Activated T-cell treated with anti-CD3 and anti-CD28 coated beads for 48 hours (primary cell): ENCODE data around the gene CXCR6.
A peak's percentile ranks its signal among the peaks of the same experiment; 100 is the strongest.

Experiments used
- DNase-seq: peaks from one replicate; pipeline ENCODE4 v3.0.0-alpha.2; 2020; ENCODE audit warnings: low read depth

CXCR6 gene

DNA sequence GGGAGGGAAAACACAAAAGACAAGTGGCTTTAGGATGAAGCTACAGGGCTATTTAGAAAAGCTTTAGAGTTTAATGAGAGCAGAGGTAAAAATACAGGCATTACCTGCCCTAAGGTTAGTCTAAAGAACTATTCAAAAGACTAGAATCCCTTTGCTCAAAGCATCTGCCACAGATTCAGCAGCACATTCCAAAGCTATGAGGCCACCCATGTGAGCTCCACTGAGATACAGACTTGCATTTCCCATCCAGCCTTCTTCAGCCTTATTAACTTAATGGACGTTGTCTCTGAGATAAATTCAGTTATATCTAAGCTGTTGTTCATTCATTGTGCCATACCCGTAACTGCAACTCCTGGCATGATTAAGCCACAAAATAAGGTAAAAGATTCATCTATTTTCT, 25.4 kb downstream of the CXCR6 start:
- no peak for DNase-seq

DNA sequence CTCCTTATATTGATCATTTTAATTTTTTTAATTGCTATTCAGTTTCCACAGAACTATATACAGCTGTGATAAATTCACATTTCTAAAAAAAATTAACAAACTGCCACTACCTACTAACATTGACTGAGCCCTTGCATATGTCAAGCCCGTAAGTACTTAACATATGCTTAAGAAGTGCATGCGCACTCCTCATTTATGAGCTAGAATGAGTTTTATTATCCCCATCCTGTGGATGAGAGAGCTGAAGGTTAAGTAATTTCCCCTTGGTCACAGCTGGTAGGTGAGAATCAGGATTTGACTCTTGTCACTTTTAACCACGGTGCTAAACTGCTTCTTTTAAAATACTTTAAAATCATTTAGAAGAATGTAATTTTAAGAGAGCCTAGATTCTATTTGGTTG, 25.9 kb downstream of the CXCR6 start:
- DNase-seq: no peak

DNA sequence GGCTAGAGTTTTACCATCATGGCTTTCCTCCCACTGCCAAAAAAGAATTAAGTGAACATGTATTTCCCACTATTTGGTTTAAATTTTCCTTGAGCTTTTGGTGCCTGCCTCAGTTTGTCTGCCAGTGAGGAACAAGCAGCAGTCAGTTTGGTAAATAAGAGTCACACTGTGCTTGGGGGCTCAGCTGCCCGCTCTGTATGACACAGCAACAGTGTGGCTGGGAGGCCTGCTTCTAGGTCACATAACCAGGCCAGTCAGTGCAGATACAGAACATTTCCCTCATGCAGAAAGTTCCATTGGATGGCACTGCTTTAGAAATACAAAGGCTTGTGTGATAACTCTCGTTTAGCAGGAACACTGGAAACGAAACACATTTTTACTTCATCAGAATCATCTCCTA, 26.7 kb downstream of the CXCR6 start:
- no peak for DNase-seq

DNA sequence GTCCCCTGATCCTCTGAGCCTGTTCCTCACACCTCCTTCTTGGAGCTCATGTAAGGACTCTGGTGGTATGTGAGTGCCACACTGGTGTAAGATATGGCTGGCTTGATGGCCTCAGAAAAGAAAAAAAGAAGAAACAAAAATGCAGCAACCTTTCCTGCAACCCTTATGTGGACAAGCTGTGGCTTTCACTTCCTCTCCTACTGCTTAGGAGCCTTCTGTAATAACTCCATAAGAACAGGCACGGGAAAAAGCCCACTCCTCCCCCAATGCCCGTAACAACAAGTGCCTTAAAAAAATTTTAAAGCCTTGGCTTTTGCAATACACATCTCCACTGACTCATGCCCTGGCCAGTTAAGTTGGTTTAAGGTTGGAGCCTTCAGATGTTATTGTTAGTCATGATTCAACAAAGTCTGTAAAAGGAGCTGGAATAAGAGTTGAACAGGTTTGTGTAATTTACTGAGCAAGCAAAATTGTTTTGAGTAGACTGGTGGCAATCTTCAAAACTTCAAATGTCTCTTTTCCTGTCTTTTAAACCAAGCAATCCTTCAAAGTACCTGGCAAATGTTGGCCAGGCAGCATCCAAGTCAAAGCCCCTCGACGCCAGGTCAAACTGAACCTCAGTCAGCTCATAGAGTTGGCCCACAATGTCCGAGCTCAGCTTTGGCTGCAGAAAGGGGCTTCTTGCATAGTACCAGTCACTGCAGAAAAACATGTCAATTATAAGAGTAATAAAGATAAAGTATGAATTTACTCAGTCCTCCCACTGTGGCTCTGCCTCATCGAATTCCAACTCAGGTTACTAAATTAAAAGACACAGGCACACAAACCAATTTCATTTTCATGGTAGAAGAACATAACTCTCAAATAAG, 29.5 kb downstream of the CXCR6 start:
- DNase-seq: no peak

DNA sequence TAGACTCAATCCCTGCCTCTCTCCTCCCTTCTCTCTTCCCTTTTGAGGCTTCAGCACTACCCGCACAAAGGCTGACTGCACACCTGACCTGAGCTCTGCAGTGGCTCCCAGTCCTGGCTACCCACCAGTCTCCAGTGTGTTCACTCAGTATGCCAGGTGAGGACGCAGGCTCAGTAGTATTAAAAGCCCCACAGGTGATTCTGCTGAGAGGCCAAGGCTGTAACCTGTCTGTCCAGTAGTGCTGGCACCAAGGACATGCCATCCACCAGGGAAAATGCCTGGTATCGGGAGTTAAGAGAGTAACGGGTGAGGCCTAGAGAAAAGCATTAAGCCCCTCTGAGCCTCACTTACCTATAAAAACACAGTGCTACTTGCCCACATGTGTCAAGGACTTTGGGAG, 31.4 kb downstream of the CXCR6 start:
- DNase-seq: no peak

DNA sequence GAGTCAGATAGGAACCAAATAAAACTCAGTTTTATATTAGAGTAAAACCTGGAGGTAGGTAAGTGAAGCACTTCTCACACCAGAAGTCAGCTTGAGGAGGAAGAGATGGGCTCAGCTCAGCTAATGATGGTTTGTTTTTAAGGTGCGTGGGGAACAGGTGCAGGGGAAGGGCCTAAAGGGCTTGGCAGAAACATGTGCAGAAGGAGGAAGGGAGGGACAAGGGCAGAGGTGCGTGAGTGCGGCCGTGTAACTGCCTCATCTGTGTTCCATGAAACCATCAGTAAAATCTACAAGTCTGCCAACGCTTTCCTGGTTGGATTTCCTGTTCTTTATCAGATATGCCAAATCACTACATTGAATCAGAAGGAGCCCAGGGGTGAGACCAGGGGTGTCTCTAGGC, 32.4 kb downstream of the CXCR6 start:
- DNase-seq: no peak

DNA sequence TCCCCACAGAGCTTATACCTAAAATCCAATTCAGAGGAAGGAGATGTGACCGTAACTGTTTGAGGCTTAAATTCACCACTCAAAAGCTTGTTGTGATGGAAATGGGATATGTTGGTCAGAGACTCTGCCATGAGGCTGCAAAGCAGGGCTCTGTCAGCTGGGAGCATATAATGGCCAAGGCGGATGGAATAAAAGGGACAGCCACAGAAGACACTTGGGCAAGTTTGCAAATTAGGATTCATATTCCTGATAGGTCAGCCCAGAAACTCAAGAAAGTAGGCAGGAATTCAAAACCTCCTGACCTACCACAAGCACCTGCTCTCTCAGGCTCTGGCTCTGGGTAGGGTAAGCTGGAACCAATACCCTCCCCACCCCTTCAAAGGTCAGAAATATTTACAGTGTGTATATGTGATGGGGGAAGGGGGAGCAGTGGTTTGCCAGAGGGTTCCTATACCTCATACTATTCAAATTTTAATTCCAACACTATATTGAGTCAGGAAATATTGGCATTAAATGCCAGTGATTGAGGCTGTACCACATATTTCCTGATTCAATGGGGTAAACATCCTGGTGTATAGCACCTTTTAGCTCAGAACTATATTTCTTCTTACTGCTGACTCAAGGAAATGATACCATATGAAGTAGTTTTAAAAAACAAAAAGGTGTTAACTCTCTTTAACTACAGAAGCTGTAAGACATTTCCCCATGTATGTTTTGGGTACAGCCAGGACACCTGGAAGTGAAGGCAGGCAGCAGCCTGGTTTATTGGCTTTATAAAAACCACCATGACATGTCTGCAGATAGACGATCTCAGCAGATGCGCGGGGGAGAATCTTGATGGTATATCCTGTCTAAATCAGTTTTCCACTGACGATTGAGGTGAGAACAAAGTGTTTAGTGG, 33.2 kb downstream of the CXCR6 start:
- no peak for DNase-seq

DNA sequence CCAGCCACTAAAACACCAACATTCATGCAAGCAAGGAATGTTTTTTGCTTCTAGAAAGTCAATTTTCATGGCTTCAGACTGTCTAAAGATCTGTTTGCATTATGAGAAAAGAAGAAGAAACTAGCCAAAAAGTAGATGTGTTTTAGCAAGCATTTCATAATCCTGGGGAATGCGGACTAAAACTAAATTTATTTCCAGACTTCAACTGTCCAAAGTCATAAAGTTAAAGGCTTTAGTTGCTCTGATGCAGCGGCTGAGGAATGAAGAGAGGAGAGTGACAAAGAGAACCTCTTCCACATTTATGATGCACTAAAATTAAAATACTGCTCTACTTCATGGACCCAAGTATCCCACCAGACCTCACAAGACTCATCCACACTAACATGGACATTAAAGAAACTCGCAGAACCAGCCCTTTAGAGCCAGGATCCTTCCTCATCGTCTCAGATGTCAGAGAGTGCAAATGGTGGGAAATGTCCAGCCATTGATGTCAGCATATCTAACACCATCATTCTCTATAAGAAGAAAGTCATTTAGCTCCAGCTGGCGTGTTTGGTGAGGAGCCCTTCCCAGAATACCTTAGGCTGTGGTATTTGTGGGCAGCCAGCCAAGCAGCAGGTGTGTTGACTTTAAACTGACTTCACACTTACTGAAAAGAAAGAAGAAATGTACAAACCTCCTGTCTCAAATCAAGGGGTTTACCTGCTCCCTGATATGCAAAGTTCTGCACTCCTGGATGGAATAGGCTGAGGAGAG, 34.9 kb downstream of the CXCR6 start:
- peak; percentile 51 for DNase-seq

DNA sequence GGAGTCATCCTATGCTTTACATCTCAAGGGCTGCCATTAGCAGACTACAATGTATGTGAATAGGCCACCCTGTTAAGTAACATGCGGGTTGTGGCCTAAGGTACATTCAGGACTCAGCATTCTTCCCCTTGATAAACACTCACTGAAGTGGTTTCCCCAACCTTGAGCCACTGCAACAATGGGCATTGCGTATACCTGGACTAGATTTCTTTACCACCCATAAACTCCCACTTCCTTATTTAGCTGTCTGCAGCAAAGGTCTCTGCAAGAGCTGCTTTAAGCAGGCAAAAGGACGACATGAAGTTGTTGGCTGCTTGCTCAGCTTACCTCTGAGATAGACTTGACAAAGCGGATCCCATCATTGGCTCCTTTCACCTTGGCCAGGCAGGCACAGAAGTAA, 36.1 kb downstream of the CXCR6 start:
- no peak for DNase-seq

DNA sequence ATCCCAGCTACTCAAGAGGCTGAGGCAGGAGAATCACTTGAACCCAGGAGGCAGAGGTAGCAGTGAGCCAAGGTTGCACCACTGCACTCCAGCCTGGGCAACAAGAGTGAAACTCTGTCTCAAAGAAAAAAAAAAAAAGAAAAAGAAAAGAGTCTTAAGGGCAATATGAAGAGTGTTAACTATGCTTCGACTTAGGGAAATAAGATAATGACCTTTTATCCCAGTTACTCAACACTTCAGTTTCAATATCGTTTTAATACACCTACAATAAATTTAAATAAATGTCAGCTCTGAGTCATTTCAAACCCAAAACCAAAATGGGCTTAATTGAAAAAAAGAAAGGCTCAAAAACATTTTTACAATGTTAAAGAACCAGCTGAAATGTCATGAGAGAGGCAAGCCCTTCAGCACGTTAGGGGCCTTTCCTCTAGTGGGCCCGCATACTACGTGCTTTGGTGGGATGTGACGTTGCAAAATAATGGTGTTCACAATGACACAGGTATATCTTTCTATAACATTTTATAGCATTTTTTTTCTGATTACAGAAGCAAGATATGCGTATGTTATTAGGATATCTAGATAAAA, 37.1 kb downstream of the CXCR6 start:
- no peak for DNase-seq

DNA sequence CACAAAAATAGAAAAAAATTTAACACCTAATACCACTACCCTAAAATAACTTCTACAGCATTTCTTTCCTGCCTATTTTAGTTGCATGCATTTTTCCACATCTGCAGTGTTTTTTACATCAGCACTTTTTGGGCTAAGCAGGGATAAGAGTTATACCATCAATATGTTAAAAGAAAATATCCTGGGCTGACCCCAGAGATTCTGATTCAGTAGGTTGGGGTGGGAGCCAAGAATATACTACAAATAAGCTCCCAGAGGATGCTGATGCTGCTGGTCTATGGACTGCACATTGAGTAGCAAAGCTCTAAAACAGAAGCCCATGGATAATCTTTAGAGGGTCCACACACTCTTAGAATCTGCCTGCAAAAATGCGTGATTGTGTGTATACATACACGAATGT, 37.6 kb downstream of the CXCR6 start:
- no peak for DNase-seq

DNA sequence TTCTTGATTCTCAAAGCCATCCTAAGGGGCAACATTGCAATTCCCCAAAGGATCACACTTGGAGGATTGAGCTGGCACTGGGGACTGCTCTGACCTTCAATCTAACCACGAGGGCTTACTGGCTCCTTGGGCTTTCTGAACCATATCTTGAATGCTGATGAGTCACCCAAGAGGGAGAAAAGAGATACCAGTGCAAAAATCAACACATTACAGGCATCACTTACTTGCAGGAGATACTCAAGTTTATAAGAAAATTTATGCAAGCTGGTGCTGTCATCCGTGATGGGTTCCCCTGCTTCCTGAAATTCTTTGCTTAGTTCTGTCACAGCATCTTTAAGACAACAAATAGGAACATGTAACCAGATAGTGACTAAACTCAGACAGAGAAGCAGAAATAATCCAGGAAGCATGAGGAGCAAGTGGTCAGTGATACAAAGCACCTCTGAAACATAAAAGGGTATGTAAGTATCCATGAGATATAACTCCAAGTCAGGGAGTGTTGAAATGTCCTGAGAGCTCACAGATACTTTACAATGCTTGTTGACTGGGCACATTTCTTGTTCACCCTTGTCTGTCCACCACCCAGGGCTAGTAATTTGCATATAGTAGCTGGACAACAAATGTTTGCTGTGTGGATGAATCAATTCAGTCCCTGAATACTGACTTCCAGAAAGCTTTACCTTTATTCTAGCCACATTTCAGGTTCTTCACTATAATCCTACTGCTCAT, 38.2 kb downstream of the CXCR6 start:
- DNase-seq: no peak

DNA sequence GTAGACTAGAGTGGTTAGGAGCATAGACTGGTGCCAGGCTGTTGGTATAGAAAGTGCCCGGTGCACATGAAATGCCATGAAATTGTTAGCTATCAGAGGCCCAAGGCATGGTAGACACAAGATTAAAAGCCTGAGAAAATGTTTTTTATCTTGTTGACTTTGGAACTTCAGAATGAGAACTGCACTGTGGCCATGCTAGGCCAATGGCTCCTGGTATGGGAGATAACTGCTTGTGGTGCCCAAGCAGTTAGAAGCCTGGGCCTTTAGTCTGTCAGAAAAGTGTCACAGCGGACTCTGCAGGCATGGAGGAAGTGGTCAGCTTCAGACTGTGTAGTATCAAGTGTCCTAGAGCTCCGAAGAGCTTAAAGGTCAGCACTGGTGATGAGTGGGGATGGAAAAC, 40.5 kb downstream of the CXCR6 start:
- no peak for DNase-seq

DNA sequence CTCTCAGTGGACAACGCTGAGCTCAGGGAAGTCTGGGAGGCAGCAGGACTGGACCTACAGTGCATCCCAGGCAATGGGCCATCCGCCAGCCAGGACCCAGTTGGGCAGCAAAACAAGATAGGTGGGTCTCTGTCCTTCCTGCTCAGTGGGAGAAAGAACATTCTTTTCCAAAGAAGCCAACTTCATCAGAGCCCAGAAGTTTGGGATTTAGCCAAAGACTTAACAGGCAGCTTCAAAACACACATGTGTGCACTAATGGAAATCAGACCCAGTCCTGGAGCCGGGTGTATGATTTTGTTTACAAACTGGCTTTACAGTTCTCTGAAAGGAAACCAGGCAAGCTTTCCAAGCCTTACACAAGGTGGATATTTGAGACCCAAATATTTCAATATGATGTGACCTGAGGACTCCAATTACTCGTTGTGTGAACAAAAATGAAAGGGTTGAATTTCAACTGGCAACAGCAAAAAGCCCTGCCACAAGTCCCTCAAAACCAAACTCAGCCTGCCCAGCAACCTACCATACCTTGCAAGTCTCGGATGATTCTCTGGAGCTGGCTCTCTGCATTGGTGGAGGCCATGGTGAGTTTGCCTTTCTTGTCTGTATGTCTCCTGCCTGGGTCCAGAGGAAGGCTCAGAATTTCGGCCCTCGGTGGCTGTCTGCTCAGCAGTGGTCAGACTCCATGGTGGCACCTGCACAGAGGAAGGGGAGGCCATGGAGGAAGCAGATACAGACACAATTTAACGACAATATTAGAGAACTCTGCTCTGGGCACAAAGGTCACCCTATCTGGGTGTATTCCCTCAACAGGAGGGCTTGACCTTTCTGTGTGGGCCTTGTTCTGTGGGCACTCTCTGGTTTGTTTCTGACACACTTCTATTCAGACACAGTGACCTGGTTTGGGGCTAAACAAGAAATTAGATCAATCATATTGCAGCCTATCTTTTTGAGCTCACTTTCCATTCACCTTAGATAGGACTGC, 41.4 kb downstream of the CXCR6 start:
- no peak for DNase-seq

DNA sequence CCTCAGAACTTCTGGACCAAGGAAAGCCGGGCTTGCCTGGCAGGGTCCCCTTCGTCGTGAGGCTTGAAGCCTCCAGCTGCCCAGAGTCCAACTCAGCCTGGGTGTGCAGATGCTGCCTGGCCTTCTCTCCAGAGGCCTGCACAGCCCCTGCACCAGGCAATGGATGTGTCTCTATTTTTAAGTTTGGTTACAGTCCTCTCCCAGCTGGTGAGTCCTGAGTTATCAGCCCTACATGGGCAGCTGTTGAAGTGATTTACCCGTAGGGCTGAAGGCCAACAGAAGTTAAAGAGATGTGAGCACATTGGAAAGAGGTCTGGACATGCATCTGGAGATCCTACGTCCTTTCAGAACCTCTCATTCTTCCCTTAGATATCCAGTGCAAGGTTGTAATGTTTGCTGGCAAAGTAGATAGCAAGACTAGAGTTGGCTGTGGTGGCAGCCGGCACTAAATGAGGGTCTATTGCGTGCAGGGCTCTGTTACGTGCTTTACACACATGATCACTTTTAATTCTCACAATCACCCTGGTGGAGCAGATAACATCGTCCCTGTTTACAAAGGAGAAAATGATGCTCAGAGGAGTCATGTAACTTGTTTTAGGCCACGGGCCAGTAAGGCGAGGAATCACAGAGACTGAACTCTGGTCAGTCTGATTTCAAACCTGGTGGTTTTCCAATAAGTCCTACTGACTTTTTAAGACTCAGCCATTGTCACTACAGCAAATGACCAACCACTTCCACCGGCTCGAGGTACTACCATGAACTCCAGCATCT, 42.5 kb downstream of the CXCR6 start:
- no peak for DNase-seq

DNA sequence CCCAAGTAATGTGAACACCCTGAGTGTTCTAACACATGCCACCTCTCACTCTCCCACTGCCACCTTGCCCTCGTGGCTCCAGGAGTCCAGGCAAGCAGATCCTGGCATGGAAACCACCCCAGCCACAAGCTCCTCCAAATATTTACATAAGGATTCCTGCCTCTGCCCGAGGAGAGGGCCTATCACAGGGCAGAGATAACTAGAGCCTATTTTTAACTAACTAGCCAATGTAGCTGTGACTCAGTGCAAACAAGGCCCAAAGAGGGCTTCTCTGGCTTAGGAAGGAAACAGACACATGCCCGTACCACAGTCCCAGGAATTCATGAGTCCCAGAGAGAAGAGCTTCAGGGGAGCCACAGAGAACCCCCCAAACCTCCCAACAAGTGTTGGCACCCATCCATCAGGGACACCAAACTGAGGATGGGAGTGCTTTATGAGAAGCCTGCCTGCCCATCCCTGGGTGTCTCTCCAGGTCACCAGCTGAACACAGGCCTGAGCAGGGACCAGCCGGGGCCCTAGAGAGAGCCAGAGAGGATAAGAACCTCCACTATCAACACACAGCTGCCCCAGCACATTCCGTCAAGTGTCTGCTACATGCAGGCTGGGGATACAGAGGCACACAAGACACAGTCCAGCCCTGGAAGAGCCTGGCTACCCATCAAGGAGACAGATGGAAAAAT, 43.2 kb downstream of the CXCR6 start:
- no peak for DNase-seq

DNA sequence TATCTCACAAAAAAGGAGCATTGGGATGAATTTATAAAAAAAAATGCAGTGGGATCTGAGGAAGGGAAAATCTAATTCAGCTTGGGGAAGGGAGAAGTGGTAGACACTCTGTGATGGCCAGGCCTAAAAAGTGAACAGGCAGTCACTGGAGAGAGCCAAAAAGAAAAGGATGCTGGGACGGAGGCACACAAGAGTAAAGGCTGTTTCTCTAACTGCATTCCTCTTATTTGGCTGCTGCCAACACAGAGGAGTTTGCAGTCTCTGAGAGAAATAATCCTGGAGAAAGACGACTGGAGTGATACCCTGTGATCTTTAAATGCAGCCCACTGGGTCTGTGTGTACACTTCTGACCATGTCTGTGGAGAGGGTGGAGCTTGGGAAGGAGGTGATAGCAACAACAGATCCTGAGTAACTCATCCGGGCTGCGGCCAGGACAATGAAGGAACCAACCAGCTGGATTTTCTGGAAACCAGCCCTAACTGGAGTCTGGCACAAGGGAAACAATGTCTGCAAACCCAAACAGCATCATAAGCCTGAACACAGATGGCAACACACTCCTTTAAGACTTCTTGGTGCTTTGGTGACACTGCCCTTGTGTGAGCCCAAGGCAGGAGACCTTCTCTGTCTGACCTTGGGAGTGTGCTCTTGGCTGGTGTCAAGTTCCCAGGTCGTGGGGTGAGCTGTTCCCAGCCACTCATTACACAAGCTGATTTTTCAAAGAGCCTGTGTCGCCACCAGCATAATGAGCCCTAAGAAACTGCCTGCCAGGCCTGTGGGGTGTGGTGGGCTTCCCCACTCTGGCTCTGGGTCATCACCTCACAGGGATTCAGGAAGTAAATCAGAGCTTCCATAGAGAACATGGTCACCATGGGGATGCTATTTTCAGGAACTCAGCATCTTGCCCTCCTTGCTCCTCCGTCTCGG, 44.4 kb downstream of the CXCR6 start:
- DNase-seq: no peak

DNA sequence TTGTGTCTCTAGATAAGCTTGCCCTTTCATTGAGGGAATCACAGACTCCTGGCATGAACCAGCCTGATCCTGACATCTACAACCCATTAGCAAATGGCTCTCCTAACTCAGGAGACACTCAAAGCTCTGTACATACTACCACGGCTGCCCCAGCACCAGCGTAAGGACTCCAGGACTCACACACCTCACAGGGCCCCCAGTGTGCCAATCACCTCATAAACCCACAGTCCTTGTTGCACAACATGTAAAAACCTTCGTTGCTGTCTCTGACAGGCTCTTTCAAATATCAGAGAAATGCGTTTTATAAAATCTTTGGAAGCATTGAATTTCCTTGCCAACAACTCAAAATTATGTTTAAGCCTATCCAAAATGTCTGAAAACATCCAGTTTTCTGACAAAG, 45.1 kb downstream of the CXCR6 start:
- no peak for DNase-seq
